Activated CD4-positive, alpha-beta T cell treated with anti-CD3 and anti-CD28 coated beads, Interleukin-2, amount 50 U/mL, for 16 hours (primary cell): ENCODE data around the gene KHDRBS2.
A peak's percentile ranks its signal among the peaks of the same experiment; 100 is the strongest.

ENCODE experiments used
- DNase-seq: peaks from one replicate; pipeline ENCODE4 v3.0.0-alpha.2; 2020

Gene KHDRBS2

GRCh38 chr6:62174548-62174947 lies 111.5 kb downstream of the KHDRBS2 start:
- no peak for DNase-seq

- no peak for DNase-seq
These were observed 118.3 kb downstream of the KHDRBS2 start for GRCh38 chr6:62167736-62168135.

- DNase-seq: no peak
These were observed 123.2 kb downstream of the KHDRBS2 start for GRCh38 chr6:62162858-62163257.

- DNase-seq: no peak
These were observed 133.2 kb downstream of the KHDRBS2 start for GRCh38 chr6:62152796-62153195.

GRCh38 chr6:62150048-62150663 lies 135.9 kb downstream of the KHDRBS2 start:
- DNase-seq: peak; percentile 2

- no peak for DNase-seq
These were observed 138.8 kb downstream of the KHDRBS2 start for GRCh38 chr6:62146954-62147853.

GRCh38 chr6:62129127-62129526 lies 156.9 kb downstream of the KHDRBS2 start:
- DNase-seq: no peak

GRCh38 chr6:62119401-62119800 lies 166.6 kb downstream of the KHDRBS2 start:
- DNase-seq: no peak

- no peak for DNase-seq
These were observed 182.7 kb downstream of the KHDRBS2 start for GRCh38 chr6:62103186-62103859.

GRCh38 chr6:62102387-62102786 lies 183.6 kb downstream of the KHDRBS2 start:
- DNase-seq: no peak

GRCh38 chr6:62090442-62091229 lies 195.4 kb downstream of the KHDRBS2 start:
- no peak for DNase-seq

- DNase-seq: no peak
These were observed 196.2 kb downstream of the KHDRBS2 start for GRCh38 chr6:62089781-62090180.

- DNase-seq: no peak
These were observed 200.0 kb downstream of the KHDRBS2 start for GRCh38 chr6:62086047-62086446.

GRCh38 chr6:62075869-62076268 lies 210.2 kb downstream of the KHDRBS2 start:
- DNase-seq: no peak

GRCh38 chr6:62059901-62060300 lies 226.1 kb downstream of the KHDRBS2 start:
- DNase-seq: no peak

- no peak for DNase-seq
These were observed 228.7 kb downstream of the KHDRBS2 start for GRCh38 chr6:62057300-62057699.

- DNase-seq: no peak
These were observed 240.5 kb downstream of the KHDRBS2 start for GRCh38 chr6:62045502-62045901.

GRCh38 chr6:62043084-62043483 lies 242.9 kb downstream of the KHDRBS2 start:
- no peak for DNase-seq

- no peak for DNase-seq
These were observed 243.6 kb downstream of the KHDRBS2 start for GRCh38 chr6:62042429-62042828.

- DNase-seq: no peak
These were observed 246.4 kb downstream of the KHDRBS2 start for GRCh38 chr6:62039605-62040004.

- DNase-seq: no peak
These were observed 248.6 kb downstream of the KHDRBS2 start for GRCh38 chr6:62037445-62037844.

- DNase-seq: no peak
These were observed 250.1 kb downstream of the KHDRBS2 start for GRCh38 chr6:62035952-62036351.

- no peak for DNase-seq
These were observed 272.3 kb downstream of the KHDRBS2 start for GRCh38 chr6:62013719-62014118.
